Gastrocnemius medialis (tissue), 4 donors: Measurements from ENCODE around the gene CCDC17. TPM values are rescaled to one million over a fixed set of nuclear protein-coding genes. Genes with fewer than 3 reads are reported as not detected.

ENCODE experiments used
- ATAC-seq, 2 donors: fragments of 150-250 bp; one replicate each; pipeline ENCODE4 v1.9.1; 2016
- DNase-seq, 2 donors: peaks; one replicate each; pipeline ENCODE4 v3.0.0-alpha.2; 2019
- H3K27ac ChIP-seq, 4 donors: fragments of 200-600 bp; sonication (generic); 1 replicate in 1 of 4; 2 replicates in 3 of 4; pipeline ENCODE4 v1.5.1; 2016 to 2018; ENCODE audit warnings: mild to moderate bottlenecking in 2 of 4, moderate library complexity in 1 of 4
- H3K27me3 ChIP-seq, 3 donors: fragments of 200-600 bp; sonication (generic) in 2 of 3; 1 replicate in 1 of 3; 2 replicates in 2 of 3; pipeline versions ENCODE4 v1.5.1 to v1.6.0; 2016 to 2019; ENCODE audit warnings: mild to moderate bottlenecking in 1 of 3, moderate library complexity in 1 of 3
- H3K36me3 ChIP-seq, 2 donors: fragments of 200-600 bp; sonication (generic) in 1 of 2; one replicate each; pipeline ENCODE4 v1.5.1; 2017 to 2018
- H3K4me1 ChIP-seq, 2 donors: fragments of 200-600 bp; sonication (generic) in 1 of 2; one replicate each; pipeline ENCODE4 v1.5.1; 2016 to 2017; ENCODE audit warnings: mild to moderate bottlenecking in 2 of 2
- H3K4me3 ChIP-seq, 4 donors: fragments of 200-600 bp; sonication (generic) in 3 of 4; 1 replicate in 1 of 4; 2 replicates in 3 of 4; pipeline ENCODE4 v1.5.1; 2016 to 2019; ENCODE audit warnings: mild to moderate bottlenecking in 2 of 4
- H3K9me3 ChIP-seq, 3 donors: fragments of 200-600 bp; sonication (generic) in 2 of 3; 1 replicate in 1 of 3; 2 replicates in 2 of 3; pipeline ENCODE4 v1.5.1; 2016 to 2019
- CTCF ChIP-seq, 5 experiments: fragments of 450-650 bp in 3 of 5; fragments of 200-600 bp in 2 of 5; sonication (generic) in 2 of 5; IDR thresholded peaks in 4 of 5; conservative IDR thresholded peaks in 1 of 5; 1 replicate in 4 of 5; 2 replicates in 1 of 5; pipeline ENCODE4 v1.5.1; 2016 to 2019; ENCODE audit warnings: antibody characterized with exemption in 5 of 5, mild to moderate bottlenecking in 3 of 5, moderate library complexity in 3 of 5
- POLR2A ChIP-seq, 2 donors: fragments of 450-650 bp; IDR thresholded peaks; one replicate each; pipeline ENCODE4 v1.6.1; 2017; ENCODE audit warnings: antibody characterized with exemption in 2 of 2, mild to moderate bottlenecking in 2 of 2, moderate library complexity in 2 of 2
- in situ Hi-C, 4 donors: fragments of 200-750 bp; cut with MboI; loops; one replicate each; pipeline versions ENCODE4 v1.15.0 to v1.8.0; 2017; ENCODE audit warnings: low sequenced_read_pairs in 4 of 4
- intact Hi-C: fragments of 100-400 bp; cut with DNase I; formaldehyde crosslinking; loops from one replicate; pipeline ENCODE4 v1.15.1; 2023; ENCODE audit warnings: low total_unique reads
- total RNA-seq, 4 donors: library from RNA; depleted of rRNA; stranded (reverse); fragments of >200 nt; gene quantifications; one replicate each; pipeline versions ENCODE4 v1.1.0 to v1.2.3, GENCODE V29; 2016

CCDC17 gene
- total RNA-seq = 1 to 10 TPM in 2 of 4 donors, under 1 TPM in 2; 0.12 to 6.9 (median 0.60) TPM

DNA sequence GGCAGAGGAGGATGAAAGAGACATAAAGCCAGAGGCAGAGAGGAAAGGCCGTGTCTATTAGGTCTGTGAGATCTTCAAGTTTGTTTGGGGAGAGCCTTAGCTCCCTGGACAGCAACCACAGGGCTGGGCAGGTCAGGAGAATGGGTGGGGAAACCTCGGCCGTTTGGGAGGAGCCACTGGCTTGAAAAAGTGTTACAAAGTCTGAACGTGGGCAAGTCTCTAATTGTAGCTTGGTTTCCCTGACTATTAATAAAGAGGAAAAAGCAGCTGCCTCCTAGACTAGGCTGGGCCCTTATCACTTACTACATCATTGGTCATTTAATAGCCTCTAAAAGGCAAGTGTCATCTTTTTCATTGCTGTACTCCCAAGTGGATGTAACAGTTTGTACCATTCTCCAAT, at the start of gene CCDC17:
TSS of gene CCDC17 (minus strand) at position 83 of the 400 bp plus-strand sequence. CDS start 145 bp downstream, outside the sequence.
- Histone ChIP-seq H3K36me3 (peaks cover 3 to 51% of the 10 kb centered on the region in 2 donors), H3K27me3 (no peaks in the 10 kb centered on the region), H3K27ac (peak within 1 kb of the TSS; percentile 36 to 79 (median 70)), H3K4me1 (peaks cover 0 to 23% of the 10 kb centered on the region in 2 donors), H3K4me3 (peak within 1 kb of the TSS; percentile 25 to 33 (median 28)), H3K9me3 (no peaks in the 10 kb centered on the region)
- DNase-seq = no peak
- in situ Hi-C loops (no loop called here), intact Hi-C loops (no loop called here)
- TF ChIP-seq CTCF (IDR thresholded peaks at IDR 0.05 in 4 of 5, conservative IDR thresholded peaks at IDR 0.05 in 1 of 5) (no peak), POLR2A (IDR thresholded peaks at IDR 0.05) (no peak)
- peak; percentile 60 to 67 for ATAC-seq

DNA sequence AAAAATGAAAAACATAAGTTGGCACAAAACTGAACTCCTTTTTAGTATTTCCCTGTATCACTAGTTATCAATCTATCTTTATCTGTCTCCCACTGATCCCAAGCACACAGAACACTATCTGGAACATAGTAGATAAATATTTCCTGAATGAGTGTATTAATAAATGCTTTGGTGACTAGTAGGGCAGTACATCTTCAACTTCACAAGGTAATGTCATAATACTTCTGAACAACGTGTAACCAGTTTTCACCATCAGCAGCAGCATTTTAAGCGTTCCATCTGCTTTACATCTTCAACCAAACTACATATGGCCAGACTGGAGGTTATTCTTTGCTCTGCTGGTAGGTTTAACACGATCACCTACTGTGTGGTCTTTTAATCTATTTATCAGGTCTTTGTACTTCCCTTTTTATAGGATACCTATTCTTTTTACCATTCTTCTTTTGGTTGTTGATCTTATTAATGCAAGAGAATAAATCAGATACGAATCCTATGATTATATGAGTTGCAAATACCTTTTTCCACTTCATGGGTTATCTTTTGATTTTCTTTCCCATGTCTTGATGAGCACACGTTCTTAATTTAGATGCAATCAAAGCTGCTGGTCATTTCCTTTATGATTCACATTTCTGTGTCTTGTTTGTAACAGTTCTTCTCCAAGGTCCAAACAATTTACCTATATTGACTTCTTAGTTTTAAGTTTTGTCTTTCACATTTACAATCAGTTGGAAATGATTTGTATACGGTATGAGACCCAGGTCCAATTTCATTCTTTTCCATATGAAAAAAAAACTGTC, 46.2 kb upstream of the CCDC17 start:
- H3K27ac ChIP-seq = peak overlapping the region; percentile 52 to 75 (median 69)
- intact Hi-C loops = no loop called here
- in situ Hi-C loops = loop anchor here in 1 of 4 donors (10.0 kb wide), 1 partner anchor 185 kb away; no protein-coding TSS in a partner anchor

DNA sequence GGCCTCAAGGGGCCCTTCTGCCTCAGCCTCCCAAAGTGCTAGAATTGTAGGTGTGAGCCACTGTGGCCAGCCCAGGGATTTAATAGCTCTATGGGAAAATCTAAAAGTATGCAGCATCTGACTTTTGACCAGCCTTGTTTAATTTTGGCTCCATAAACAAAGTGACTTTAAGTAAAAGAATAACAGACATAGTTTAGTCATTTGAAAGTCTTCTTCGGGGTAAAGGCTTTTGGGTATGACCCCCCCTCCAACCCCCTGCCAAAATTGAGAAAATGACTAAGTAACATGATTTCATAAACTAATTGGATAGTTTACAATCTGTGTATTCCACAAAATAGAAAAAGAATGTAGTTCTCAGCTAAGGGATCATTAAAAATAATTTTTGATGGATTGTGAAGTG, 45.5 kb upstream of the CCDC17 start:
- TF ChIP-seq CTCF (IDR thresholded peaks at IDR 0.05 in 4 of 5, conservative IDR thresholded peaks at IDR 0.05 in 1 of 5) (no peak), POLR2A (IDR thresholded peaks at IDR 0.05) (no peak)
- Histone ChIP-seq H3K27ac (peak overlapping the region; percentile 52 to 75 (median 69)), H3K36me3 (no peaks in the 10 kb centered on the region), H3K4me3 (no peak overlapping the region), H3K9me3 (no peaks in the 10 kb centered on the region), H3K4me1 (peaks cover 76 to 83% of the 10 kb centered on the region in 2 donors), H3K27me3 (no peaks in the 10 kb centered on the region)
- intact Hi-C loops (no loop called here), in situ Hi-C loops (loop anchor here in 1 of 4 donors (10.0 kb wide), 1 partner anchor 185 kb away; no protein-coding TSS in a partner anchor)
- ATAC-seq = no peak
- no peak for DNase-seq

More for the DNA sequence above, 46.2 kb upstream of the CCDC17 start:
- Histone ChIP-seq H3K4me1 (peaks cover 82 to 90% of the 10 kb centered on the region in 2 donors), H3K9me3 (no peaks in the 10 kb centered on the region), H3K4me3 (no peak overlapping the region), H3K36me3 (no peaks in the 10 kb centered on the region), H3K27me3 (no peaks in the 10 kb centered on the region)
- peak; percentile 35 to 50 for ATAC-seq
- DNase-seq = no peak
- no peak for TF ChIP-seq CTCF (IDR thresholded peaks at IDR 0.05 in 4 of 5, conservative IDR thresholded peaks at IDR 0.05 in 1 of 5)
- TF ChIP-seq POLR2A (IDR thresholded peaks at IDR 0.05) = no peak

DNA sequence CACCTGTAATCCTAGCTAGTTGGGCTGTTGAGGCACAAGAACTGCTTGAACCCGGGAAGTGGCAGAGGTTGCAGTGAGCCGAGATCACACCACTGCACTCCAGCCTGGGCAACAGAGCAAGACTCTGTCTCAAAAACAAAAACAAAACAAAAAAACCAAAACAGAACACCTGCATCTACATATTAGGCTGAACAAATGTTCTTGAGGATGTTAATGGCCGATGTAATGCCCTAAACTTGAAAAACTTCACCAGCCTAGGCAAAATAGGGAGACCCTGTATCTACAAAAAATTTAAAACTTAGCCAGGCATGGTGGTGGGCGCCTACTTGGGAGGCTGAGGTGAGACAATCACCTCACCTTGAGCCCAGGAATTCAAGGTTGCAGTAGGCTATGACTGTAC, 44.7 kb upstream of the CCDC17 start:
- Histone ChIP-seq H3K36me3 (no peaks in the 10 kb centered on the region), H3K4me1 (peaks cover 67 to 75% of the 10 kb centered on the region in 2 donors), H3K9me3 (no peaks in the 10 kb centered on the region), H3K4me3 (no peak overlapping the region), H3K27ac (peak overlapping the region in 3 of 4 donors; percentile 16 to 73 (median 61)), H3K27me3 (no peaks in the 10 kb centered on the region)
- intact Hi-C loops = no loop called here
- TF ChIP-seq CTCF (IDR thresholded peaks at IDR 0.05 in 4 of 5, conservative IDR thresholded peaks at IDR 0.05 in 1 of 5) (no peak), POLR2A (IDR thresholded peaks at IDR 0.05) (no peak)
- ATAC-seq (no peak), DNase-seq (no peak)
- in situ Hi-C loops = loop anchor here in 1 of 4 donors (10.0 kb wide), 1 partner anchor 186 kb away; no protein-coding TSS in a partner anchor
